ENCODE measurements around the gene VSX1. TPM values are rescaled to one million over a fixed set of nuclear protein-coding genes. Genes with fewer than 3 reads are reported as not detected.

The VSX1 gene
- total RNA-seq, 1 donor from 2014 or later: not detected

DNA sequence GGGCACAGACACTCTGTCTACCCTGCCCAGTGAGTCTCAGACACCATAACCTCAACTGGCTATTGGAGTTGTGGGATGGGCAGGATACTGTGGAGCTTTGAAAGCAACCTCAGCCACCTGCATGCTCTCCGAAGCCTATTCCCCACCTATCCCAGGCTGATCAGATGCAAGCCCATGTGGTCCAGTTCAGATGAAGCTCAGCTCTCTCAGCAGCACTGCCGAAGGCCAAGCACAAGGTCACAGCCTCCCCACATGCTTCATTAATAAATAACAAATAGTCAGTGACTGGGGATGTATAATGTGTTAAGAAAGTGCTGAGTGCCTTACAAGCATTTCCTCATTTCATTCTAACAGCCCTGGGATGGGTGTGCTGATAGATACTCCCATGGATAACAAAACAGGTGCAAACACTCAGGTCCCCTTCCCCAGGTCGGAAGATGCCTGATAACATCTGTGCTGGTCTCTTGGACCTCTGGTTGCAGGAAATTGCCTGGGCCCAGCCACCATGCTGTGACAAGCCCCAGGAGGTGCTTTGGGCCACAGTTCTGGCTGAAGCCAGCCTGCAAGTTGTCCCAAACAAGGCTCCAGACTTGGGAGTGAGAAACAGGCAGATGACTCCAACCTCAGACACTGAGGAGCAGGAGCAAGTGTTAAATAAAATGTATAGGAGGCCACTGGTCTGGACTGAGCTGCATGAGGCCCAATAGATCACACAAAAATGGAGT, 27.7 kb downstream of the VSX1 start:
- intact Hi-C loops (cut with micrococcal nuclease): no loop called here

GRCh38 chr20:25053255-25054031, 28.5 kb downstream of the VSX1 start:
- intact Hi-C loops (cut with micrococcal nuclease): no loop called here

- intact Hi-C loops (cut with micrococcal nuclease): no loop called here
Observed at GRCh38 chr20:25052255-25053194, 29.4 kb downstream of the VSX1 start.

GRCh38 chr20:25051386-25052155, 30.4 kb downstream of the VSX1 start:
- intact Hi-C loops (cut with micrococcal nuclease): no loop called here

GRCh38 chr20:25050501-25051350, 31.2 kb downstream of the VSX1 start:
- intact Hi-C loops (cut with micrococcal nuclease): no loop called here

- intact Hi-C loops (cut with micrococcal nuclease): no loop called here
Observed at GRCh38 chr20:25050082-25050481, 31.9 kb downstream of the VSX1 start.

DNA sequence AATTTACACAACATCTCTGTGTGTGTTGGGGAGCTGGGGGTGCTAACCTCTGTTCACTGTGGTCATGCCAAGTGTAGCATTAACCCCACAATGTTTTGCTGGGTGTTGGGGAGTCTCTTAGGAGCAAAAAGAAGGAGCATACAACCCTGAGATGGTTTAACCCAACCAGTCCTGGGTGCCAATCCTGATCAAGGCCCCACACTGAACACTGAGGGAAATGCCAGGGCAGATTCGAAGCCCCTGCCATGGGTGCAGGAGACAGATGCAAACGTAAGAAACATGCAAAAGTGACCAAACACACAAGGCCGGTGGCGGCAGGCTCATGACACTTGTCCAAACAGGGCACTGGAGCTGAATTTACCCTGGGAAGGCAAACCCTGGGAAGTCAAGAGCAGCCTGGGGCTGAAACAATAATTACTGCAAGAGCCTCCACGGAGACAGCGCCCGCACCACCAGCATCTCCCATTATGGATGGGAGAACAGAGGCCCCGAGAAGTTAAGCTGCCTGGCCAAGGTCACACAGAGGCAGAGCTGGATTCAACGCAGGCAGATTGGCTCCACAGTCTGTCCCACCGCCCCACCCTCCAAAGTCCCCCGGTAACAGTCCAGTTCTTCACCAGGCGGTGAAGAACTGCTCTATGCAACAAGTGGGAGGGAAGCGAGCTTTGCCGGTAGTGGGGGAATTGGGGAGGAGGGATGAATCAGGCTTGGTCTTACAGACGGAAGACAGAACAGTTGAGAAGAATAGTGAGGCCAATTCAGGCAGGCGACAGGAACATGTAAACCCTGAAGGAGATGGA, 32.5 kb downstream of the VSX1 start:
- intact Hi-C loops (cut with micrococcal nuclease): no loop called here

DNA sequence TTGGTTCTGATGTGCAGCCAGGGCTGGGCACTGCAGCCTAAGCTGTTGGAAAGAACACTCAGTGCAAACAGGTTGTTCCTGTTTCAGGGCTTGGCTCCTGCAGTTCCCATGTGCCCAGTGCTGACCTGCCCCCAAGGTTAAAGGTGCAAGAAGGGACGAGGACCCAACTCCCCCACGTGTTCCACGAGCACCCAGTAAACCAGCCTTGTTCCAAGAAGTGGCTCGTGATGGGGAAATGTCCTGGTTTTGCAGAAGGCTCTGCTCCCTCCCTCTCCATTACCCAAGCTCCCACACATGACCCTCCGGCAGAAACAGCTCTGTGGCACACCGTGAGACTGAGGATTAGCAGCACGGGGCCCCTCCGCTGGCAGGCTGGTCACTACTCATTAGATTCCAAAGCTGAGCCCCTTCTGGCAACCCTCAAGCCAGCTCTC, 33.4 kb downstream of the VSX1 start:
- intact Hi-C loops (cut with micrococcal nuclease): no loop called here

GRCh38 chr20:25047766-25048165, 34.2 kb downstream of the VSX1 start:
- intact Hi-C loops (cut with micrococcal nuclease): no loop called here

DNA sequence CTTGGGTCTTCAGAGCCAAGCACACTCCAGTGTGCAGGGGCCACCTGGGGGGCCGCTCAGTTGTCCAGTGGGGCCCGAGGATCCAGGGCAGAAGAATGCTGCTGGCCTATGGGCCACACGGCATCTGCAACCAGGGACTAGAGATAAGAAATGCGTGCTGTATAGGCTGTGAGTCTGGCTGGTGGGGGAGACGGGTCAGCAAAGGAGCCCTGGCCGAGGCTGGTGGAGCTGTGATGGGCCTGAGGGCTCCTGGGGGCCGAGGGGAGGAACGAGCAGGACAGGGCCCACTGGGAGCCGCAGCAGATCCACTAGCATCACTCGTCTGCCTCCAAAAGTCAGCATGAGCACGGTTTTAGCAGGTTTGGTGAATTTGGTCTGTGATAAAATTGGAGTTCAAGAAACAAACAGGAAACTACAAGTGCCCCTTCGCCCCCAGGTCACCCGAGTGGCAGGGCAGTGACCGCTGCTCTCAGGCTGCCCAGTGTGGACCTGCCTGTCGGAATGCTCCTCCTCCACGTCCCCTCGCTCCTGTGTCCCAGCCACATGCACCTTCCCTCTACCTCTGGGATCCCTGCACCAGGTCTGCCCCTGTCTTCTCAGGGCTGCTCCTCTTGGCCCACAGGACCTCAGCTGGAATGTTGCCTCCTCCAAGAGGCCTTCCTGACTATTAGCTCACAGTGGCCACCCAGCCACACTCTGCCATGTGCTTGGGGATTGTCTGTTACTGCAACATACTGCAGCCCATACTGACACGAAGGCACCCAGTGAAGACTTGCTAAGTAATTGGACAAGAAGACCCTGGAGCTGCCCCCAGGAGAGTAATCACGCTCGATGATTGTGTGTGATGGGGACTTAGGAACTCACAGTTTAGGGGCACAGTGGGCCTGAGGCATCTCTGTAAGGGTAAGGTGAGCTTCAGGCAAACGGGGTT, 34.9 kb downstream of the VSX1 start:
- intact Hi-C loops (cut with micrococcal nuclease): no loop called here

GRCh38 chr20:25046181-25046641, 35.7 kb downstream of the VSX1 start:
- intact Hi-C loops (cut with micrococcal nuclease): no loop called here

GRCh38 chr20:25045343-25045712, 36.6 kb downstream of the VSX1 start:
- intact Hi-C loops (cut with micrococcal nuclease): no loop called here

DNA sequence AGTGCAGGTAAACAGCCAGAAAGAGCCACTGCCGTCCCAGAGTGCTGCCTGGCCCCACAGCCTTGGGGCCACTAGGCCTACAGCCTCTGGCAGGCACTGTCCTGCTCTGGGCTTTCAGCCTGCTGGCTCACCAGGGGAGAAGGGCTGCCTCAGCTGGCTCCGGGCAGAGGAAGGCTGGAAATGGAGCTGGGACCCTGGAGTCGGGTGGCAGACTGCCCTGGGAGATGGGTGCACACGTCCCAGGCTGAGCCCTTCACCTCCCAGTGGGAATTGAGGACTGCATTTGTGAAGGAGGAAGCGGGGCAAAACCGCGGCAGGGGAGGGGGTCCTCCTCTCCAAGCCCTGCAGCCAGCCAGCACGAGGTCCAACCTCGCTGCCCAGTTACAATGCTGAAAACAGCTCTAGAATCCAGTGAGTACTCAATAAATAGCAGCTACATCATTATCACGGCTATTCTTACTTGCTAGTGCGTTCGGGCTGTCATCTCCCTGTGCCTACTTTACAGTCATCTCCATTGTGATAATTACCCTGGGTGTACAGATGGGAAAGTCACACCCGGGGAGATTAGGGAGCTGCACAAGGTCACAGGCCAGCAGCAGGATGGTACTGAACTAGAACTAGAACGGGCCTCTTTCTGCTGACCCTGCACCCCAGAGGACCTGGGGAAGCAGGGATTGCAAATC, 37.1 kb downstream of the VSX1 start:
- intact Hi-C loops (cut with micrococcal nuclease): no loop called here

DNA sequence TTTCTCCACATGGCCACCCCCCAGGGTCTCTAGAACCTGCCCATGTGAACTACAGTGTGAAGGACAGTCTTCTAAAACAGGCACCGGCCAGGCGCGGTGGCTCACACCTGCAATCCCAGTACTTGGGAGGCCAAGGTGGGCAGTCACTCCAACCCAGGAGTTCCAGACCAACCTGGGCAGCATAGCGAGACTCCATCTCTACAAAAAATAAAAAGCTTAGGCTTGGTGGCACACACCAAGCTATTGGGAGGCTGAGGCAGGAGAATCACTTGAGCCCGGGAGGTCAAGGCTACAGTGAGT, 37.7 kb downstream of the VSX1 start:
- intact Hi-C loops (cut with micrococcal nuclease): no loop called here

- intact Hi-C loops (cut with micrococcal nuclease): loop anchor here (2.0 kb wide), 1 partner anchor 13 kb away; no protein-coding TSS in a partner anchor
Observed at GRCh38 chr20:25043499-25044260, 38.3 kb downstream of the VSX1 start.
